Hepatocyte (in vitro differentiated cells): ENCODE results near the gene CCDC70. TPM values are rescaled to one million over a fixed set of nuclear protein-coding genes. Genes with fewer than 3 reads are reported as not detected.

Experiments used
- DNase-seq: peaks from one replicate; pipeline ENCODE4 v3.0.0-alpha.2; 2016; ENCODE audit warnings: low spot score
- H2AFZ ChIP-seq: fragments of 200-600 bp; sonication (generic); 2 replicates; pipeline ENCODE4 v1.6.0; 2016; ENCODE audit warnings: antibody characterized with exemption, mild to moderate bottlenecking
- H3K27ac ChIP-seq: fragments of 200-600 bp; sonication (generic); 2 replicates; pipeline ENCODE4 v1.5.1; 2016; ENCODE audit warnings: mild to moderate bottlenecking
- H3K27me3 ChIP-seq: fragments of 200-600 bp; sonication (generic); 2 replicates; pipeline ENCODE4 v1.6.1; 2016
- H3K36me3 ChIP-seq: fragments of 200-600 bp; sonication (generic); replicated peaks from 2 replicates; pipeline ENCODE4 v1.5.1; 2016; ENCODE audit warnings: low read depth; ENCODE audit not compliant: insufficient read depth
- H3K4me1 ChIP-seq: fragments of 200-600 bp; sonication (generic); 2 replicates; pipeline ENCODE4 v1.5.1; 2016; ENCODE audit warnings: mild to moderate bottlenecking, moderate library complexity; ENCODE audit not compliant: insufficient read depth
- H3K4me2 ChIP-seq: fragments of 200-600 bp; sonication (generic); 2 replicates; pipeline ENCODE4 v1.6.0; 2016
- H3K4me3 ChIP-seq: fragments of 200-600 bp; sonication (generic); 2 replicates; pipeline ENCODE4 v1.5.1; 2016; ENCODE audit warnings: mild to moderate bottlenecking
- H3K79me2 ChIP-seq: fragments of 200-600 bp; sonication (generic); 2 replicates; pipeline ENCODE4 v1.6.0; 2017; ENCODE audit warnings: mild to moderate bottlenecking
- H3K9me2 ChIP-seq: fragments of 200-600 bp; sonication (generic); replicated peaks from 2 replicates; pipeline ENCODE4 v1.6.0; 2017; ENCODE audit warnings: mild to moderate bottlenecking; ENCODE audit not compliant: insufficient read depth
- H3K9me3 ChIP-seq: fragments of 200-600 bp; sonication (generic); 2 replicates; pipeline ENCODE4 v1.5.1; 2016; ENCODE audit warnings: low read depth, mild to moderate bottlenecking
- H4K20me1 ChIP-seq: fragments of 200-600 bp; sonication (generic); 2 replicates; pipeline ENCODE4 v1.6.0; 2016; ENCODE audit warnings: mild to moderate bottlenecking; ENCODE audit not compliant: insufficient read depth, poor library complexity, severe bottlenecking
- EZH2 ChIP-seq: fragments of 200-600 bp; sonication (generic); IDR thresholded peaks from 2 replicates; pipeline ENCODE4 v1.6.1; 2016; ENCODE audit warnings: antibody characterized with exemption, mild to moderate bottlenecking, borderline replicate concordance
- EZH2phosphoT487 ChIP-seq: fragments of 200-600 bp; sonication (generic); IDR thresholded peaks from one replicate; pipeline ENCODE4 v1.6.1; 2018; ENCODE audit warnings: antibody characterized with exemption, mild to moderate bottlenecking, low read depth, moderate library complexity; ENCODE audit not compliant: unreplicated experiment, severe bottlenecking
- WGBS: methylation state at CpG from one replicate; pipeline ENCODE4 v1.1.6; 2016; ENCODE audit warnings: low lambda C conversion rate; ENCODE audit errors: missing lambda C conversion rate; 5-methylcytosine and 5-hydroxymethylcytosine counted together
- polyA plus RNA-seq: library from polyadenylated mRNA; unstranded; fragments of >200 nt; fragmentation: Nextera tagmentation; extraction: Ambion mirVana; gene quantifications from 2 replicates; pipeline ENCODE4 v1.2.1, GENCODE V29; 2016
- total RNA-seq: library from RNA; depleted of rRNA; stranded (reverse); fragments of >200 nt; gene quantifications from 2 replicates; pipeline ENCODE4 v1.2.3, GENCODE V29; 2014
- TF ChIP-seq, protein P1 (sequence below): fragments of 200-600 bp; sonication (generic); IDR thresholded peaks from 2 replicates; pipeline ENCODE4 v1.5.1; 2016; ENCODE audit warnings: antibody characterized with exemption, mild to moderate bottlenecking; ENCODE audit not compliant: poor library complexity

CCDC70 gene
- total and polyA plus RNA-seq, 2 experiments from 2014 or later = not detected

DNA sequence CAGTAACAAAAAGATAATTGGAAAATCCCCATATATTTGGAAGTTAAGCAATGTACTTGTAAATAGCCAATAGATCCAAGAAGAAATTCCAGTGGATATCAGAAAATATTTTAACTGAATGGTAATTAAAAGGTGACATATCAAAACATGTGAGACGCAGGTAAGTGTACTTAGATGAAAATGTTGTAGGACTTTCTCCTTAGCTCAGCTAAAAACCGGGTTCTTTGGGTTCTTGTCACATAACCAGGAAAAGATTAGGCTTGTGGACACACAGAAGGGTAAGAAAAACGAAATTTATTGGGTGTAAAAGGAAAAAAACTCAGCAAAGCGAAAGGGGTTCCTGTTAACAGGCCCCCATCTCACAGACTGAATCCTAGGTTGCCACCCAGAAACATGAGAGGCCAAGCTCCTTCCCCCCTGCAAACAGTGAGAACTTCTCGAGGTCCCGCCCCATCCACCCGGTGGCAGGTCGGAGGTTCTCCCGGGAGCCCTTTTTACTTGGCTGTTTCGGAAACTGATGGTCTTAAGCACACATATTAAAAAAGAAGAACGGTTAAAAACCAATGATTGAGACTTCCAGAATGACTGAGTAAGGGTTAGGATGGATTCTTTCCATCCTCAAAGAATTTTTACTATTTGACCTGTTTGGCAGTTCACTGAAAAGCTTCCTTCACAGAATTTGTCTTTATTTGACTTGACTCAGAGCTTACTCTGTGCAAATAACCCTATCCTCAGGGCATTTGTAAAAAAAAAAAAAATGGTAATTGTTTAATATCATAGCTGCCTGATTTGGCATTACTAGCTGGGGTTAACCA, 3.1 kb upstream of the CCDC70 start:
- no peak for DNase-seq
- Histone ChIP-seq H3K27ac (no peak overlapping the region), H3K36me3 (no peaks in the 10 kb centered on the region), H3K4me1 (no peaks in the 10 kb centered on the region), H3K9me2 (no peaks in the 10 kb centered on the region), H3K27me3 (no peaks in the 10 kb centered on the region), H2AFZ (no peak overlapping the region), H4K20me1 (no peaks in the 10 kb centered on the region), H3K79me2 (no peaks in the 10 kb centered on the region), H3K4me2 (peak overlapping the region; percentile 12), H3K9me3 (no peaks in the 10 kb centered on the region), H3K4me3 (no peak overlapping the region)
- WGBS = 43% methylated on average over 11 of the region's 11 CpGs
- TF ChIP-seq, protein P1, sequence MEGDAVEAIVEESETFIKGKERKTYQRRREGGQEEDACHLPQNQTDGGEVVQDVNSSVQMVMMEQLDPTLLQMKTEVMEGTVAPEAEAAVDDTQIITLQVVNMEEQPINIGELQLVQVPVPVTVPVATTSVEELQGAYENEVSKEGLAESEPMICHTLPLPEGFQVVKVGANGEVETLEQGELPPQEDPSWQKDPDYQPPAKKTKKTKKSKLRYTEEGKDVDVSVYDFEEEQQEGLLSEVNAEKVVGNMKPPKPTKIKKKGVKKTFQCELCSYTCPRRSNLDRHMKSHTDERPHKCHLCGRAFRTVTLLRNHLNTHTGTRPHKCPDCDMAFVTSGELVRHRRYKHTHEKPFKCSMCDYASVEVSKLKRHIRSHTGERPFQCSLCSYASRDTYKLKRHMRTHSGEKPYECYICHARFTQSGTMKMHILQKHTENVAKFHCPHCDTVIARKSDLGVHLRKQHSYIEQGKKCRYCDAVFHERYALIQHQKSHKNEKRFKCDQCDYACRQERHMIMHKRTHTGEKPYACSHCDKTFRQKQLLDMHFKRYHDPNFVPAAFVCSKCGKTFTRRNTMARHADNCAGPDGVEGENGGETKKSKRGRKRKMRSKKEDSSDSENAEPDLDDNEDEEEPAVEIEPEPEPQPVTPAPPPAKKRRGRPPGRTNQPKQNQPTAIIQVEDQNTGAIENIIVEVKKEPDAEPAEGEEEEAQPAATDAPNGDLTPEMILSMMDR = no peak
- TF ChIP-seq EZH2 = no peak
- no peak for TF ChIP-seq EZH2phosphoT487

DNA sequence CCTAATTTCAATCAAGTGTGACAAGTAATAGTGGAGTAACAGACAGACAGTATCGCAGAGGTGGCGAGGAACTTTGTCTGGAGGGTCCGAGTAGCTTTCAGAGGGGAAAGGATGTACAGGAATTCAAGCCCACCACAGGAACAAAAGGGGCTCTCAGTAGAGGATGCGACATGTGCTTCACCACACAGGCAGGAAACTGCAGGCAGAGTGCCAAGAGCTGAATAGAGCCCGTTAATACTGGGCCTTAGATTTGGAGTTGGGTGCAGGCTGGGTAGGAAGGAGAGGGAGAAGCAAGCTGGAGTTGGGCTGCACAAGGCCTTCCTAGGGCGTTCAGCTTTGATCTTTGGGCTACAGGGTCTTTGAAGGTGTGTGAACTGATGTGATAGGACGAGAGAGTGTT, 1.2 kb downstream of the CCDC70 start:
- TF ChIP-seq EZH2phosphoT487 (no peak), EZH2 (no peak)
- TF ChIP-seq, protein P1 = no peak
- Histone ChIP-seq H3K36me3 (no peaks in the 10 kb centered on the region), H3K79me2 (no peaks in the 10 kb centered on the region), H3K27ac (no peak overlapping the region), H3K4me3 (no peak overlapping the region), H3K4me1 (no peaks in the 10 kb centered on the region), H2AFZ (no peak overlapping the region), H3K9me2 (no peaks in the 10 kb centered on the region), H3K9me3 (no peaks in the 10 kb centered on the region), H3K27me3 (no peaks in the 10 kb centered on the region), H3K4me2 (no peak overlapping the region), H4K20me1 (no peaks in the 10 kb centered on the region)
- WGBS = 95% methylated on average over 7 of the region's 7 CpGs
- DNase-seq = no peak

DNA sequence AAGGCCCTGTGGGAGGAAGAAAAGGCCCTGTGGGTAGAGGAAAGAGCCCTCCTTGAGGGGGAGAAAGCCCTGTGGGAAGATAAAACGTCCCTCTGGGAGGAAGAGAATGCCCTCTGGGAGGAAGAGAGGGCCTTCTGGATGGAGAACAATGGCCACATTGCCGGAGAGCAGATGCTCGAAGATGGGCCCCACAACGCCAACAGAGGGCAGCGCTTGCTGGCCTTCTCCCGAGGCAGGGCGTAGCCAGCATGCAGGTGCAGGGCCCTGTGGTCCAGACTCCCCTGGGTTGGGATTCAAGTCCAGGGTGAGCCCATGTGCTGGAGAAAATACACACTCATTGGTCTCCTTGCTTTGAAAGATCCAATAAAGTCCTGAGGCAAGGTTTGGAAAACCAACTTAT, 4.1 kb downstream of the CCDC70 start:
- Histone ChIP-seq H3K36me3 (no peaks in the 10 kb centered on the region), H3K4me2 (no peak overlapping the region), H3K9me3 (no peaks in the 10 kb centered on the region), H3K4me3 (no peak overlapping the region), H3K27ac (no peak overlapping the region), H3K4me1 (no peaks in the 10 kb centered on the region), H4K20me1 (no peaks in the 10 kb centered on the region), H2AFZ (no peak overlapping the region), H3K79me2 (no peaks in the 10 kb centered on the region), H3K9me2 (no peaks in the 10 kb centered on the region), H3K27me3 (no peaks in the 10 kb centered on the region)
- DNase-seq = no peak
- TF ChIP-seq EZH2 (no peak), EZH2phosphoT487 (no peak)
- TF ChIP-seq, protein P1 = no peak
- WGBS = 85% methylated on average over 7 of the region's 7 CpGs

DNA sequence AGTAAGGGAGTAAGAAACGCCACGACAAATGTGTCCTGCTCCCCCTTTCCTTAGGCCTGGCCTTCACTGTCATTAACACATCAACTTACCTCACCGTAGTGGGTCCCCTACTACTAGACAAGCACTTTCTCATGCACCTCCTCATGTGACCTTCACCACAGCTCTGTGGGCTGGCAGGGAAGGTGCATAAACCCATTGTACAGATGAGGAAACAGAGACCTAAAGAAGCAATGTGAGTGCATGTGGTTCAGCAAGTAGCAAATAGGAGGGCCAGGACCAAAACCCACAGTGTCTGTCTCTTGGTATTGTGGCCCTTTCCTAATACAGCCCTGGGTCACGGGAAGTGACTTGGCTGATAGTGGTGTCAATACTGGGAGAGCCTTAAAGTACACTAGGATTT, 5.3 kb downstream of the CCDC70 start:
- H3K4me1 ChIP-seq = no peaks in the 10 kb centered on the region
- 98% methylated on average over 4 of the region's 4 CpGs for WGBS
- TF ChIP-seq EZH2phosphoT487 (no peak), EZH2 (no peak)
- TF ChIP-seq, protein P1 = no peak
- H2AFZ ChIP-seq = no peak overlapping the region
- H3K79me2 ChIP-seq = no peaks in the 10 kb centered on the region
- H4K20me1 ChIP-seq = no peaks in the 10 kb centered on the region
- H3K9me2 ChIP-seq = no peaks in the 10 kb centered on the region
- H3K4me3 ChIP-seq = no peak overlapping the region
- no peak overlapping the region for H3K4me2 ChIP-seq
- H3K27me3 ChIP-seq = no peaks in the 10 kb centered on the region
- no peak for DNase-seq
- no peaks in the 10 kb centered on the region for H3K36me3 ChIP-seq
- H3K9me3 ChIP-seq = no peaks in the 10 kb centered on the region
- no peak overlapping the region for H3K27ac ChIP-seq
